Measurements from ENCODE around the gene ALDH9A1. TPM values are rescaled to one million over a fixed set of nuclear protein-coding genes. Genes with fewer than 3 reads are reported as not detected.

The ALDH9A1 gene
- total and polyA plus RNA-seq, 10 of the 15 experiments (the other 5 are each of a cell fraction or from before 2014, with no cell fraction given) = 25.7 to 106 (median 36.3) TPM

- TF ChIP-seq CEBPZ (IDR thresholded peaks at IDR 0.05; ENCODE audit: low read depth, low read length) = no peak
- no peak for TF ChIP-seq ESRRA (IDR thresholded peaks at IDR 0.05; ENCODE audit: low read length)
- no peak for TF ChIP-seq NR2F1 (conservative IDR thresholded peaks at IDR 0.05)
- no peak for TF ChIP-seq JUND (IDR thresholded peaks at IDR 0.05; ENCODE audit: low read depth, low read length)
- TF ChIP-seq MEF2B (IDR thresholded peaks at IDR 0.05; ENCODE audit: partially characterized antibody, poor library complexity, severe bottlenecking) = no peak
- TF ChIP-seq HSF1 (IDR thresholded peaks at IDR 0.05; ENCODE audit: low read depth, low read length) = no peak
- no peak for TF ChIP-seq BCL3 (IDR thresholded peaks at IDR 0.05; ENCODE audit: borderline replicate concordance, insufficient read depth, low read depth, low read length, poor library complexity, severe bottlenecking)
These were observed 14.4 kb upstream of the ALDH9A1 start (continued) for GRCh38 chr1:165712764-165713163.

Measured in GM12878 (cell line).